HUDEP-2 (cell line): ENCODE data around the gene DNAH10.
A peak's percentile ranks its signal among the peaks of the same experiment; 100 is the strongest.

Experiments
- DNase-seq, 76 experiments: peaks; one replicate each; lab custom pipeline; 2025; ENCODE audit not compliant: unreplicated experiment in 76 of 76; lab: John Stamatoyannopoulos, UW

Gene DNAH10

GRCh38 chr12:123924539-123924938 is 162.4 kb downstream of the DNAH10 start:
- no peak for DNase-seq

GRCh38 chr12:123928274-123928865 is 166.3 kb downstream of the DNAH10 start:
- no peak for DNase-seq

GRCh38 chr12:123928897-123929296 is 166.8 kb downstream of the DNAH10 start:
- DNase-seq = no peak

GRCh38 chr12:123929946-123930583 is 168.0 kb downstream of the DNAH10 start:
- DNase-seq = no peak

- DNase-seq = no peak
These were observed 169.7 kb downstream of the DNAH10 start for GRCh38 chr12:123931686-123932321.

- DNase-seq = no peak
These were observed 171.1 kb downstream of the DNAH10 start for GRCh38 chr12:123933214-123933613.

- DNase-seq = no peak
These were observed 172.0 kb downstream of the DNAH10 start for GRCh38 chr12:123934016-123934620.

- DNase-seq = no peak
These were observed 172.7 kb downstream of the DNAH10 start for GRCh38 chr12:123934829-123935228.

GRCh38 chr12:123935956-123936355 is 173.9 kb downstream of the DNAH10 start:
- DNase-seq = no peak

- DNase-seq = no peak
These were observed 174.4 kb downstream of the DNAH10 start for GRCh38 chr12:123936471-123936870.

- DNase-seq = no peak
These were observed 175.0 kb downstream of the DNAH10 start for GRCh38 chr12:123936956-123937706.

GRCh38 chr12:123937707-123938591 is 175.8 kb downstream of the DNAH10 start:
- no peak for DNase-seq

- peak in 2 of 76 experiments; percentile 2 to 4 for DNase-seq
These were observed 176.8 kb downstream of the DNAH10 start for GRCh38 chr12:123938679-123939480.

- no peak for DNase-seq
These were observed 177.9 kb downstream of the DNAH10 start for GRCh38 chr12:123939716-123940626.

- DNase-seq = no peak
These were observed 178.5 kb downstream of the DNAH10 start for GRCh38 chr12:123940627-123940966.

- DNase-seq = no peak
These were observed 178.9 kb downstream of the DNAH10 start for GRCh38 chr12:123941000-123941399.

GRCh38 chr12:123941624-123942237 is 179.6 kb downstream of the DNAH10 start:
- no peak for DNase-seq

GRCh38 chr12:123942238-123942653 is 180.1 kb downstream of the DNAH10 start:
- DNase-seq = no peak
